Parathyroid adenoma (tissue), 2 donors: Measurements from ENCODE around the gene AADACL4.

Experiments used
- H2AFZ ChIP-seq: fragments of 300-600 bp; sonication (generic); one replicate; pipeline ENCODE4 v1.7.0; 2017; ENCODE audit warnings: antibody characterized with exemption, mild to moderate bottlenecking
- H3K27ac ChIP-seq: fragments of 300-600 bp; sonication (generic); one replicate; pipeline ENCODE4 v1.7.0; 2017
- H3K27me3 ChIP-seq: fragments of 300-600 bp; sonication (generic); one replicate; pipeline ENCODE4 v1.7.0; 2017; ENCODE audit warnings: low read length; ENCODE audit not compliant: control insufficient read depth, insufficient read depth
- H3K36me3 ChIP-seq: fragments of 300-600 bp; sonication (generic); one replicate; pipeline ENCODE4 v1.7.0; 2017; ENCODE audit warnings: low read length; ENCODE audit not compliant: control insufficient read depth, insufficient read depth
- H3K4me1 ChIP-seq: fragments of 300-600 bp; sonication (generic); one replicate; pipeline ENCODE4 v1.7.0; 2017; ENCODE audit warnings: control low read depth
- H3K4me2 ChIP-seq: fragments of 300-600 bp; sonication (generic); one replicate; pipeline ENCODE4 v1.7.0; 2017; ENCODE audit warnings: low read length
- H3K4me3 ChIP-seq: fragments of 300-600 bp; sonication (generic); one replicate; pipeline ENCODE4 v1.7.0; 2017; ENCODE audit warnings: low read depth, low read length
- H3K79me2 ChIP-seq: fragments of 300-600 bp; sonication (generic); one replicate; pipeline ENCODE4 v1.7.0; 2017; ENCODE audit warnings: control low read depth
- H3K9ac ChIP-seq: fragments of 300-600 bp; sonication (generic); one replicate; pipeline ENCODE4 v1.7.0; 2017; ENCODE audit warnings: mild to moderate bottlenecking
- H3K9me3 ChIP-seq: fragments of 300-600 bp; sonication (generic); one replicate; pipeline ENCODE4 v1.7.0; 2017; ENCODE audit warnings: low read length; ENCODE audit not compliant: control insufficient read depth
- TF ChIP-seq, protein P1 (sequence below): fragments of 300-600 bp; sonication (generic); IDR thresholded peaks from one replicate; pipeline ENCODE4 v1.7.0; 2017; ENCODE audit warnings: antibody characterized with exemption, mild to moderate bottlenecking
- donor health status: primary hyperparathyroidism.

The AADACL4 gene

GRCh38 chr1:12600880-12601633 is 42.8 kb upstream of the AADACL4 start:
- no peaks in the 10 kb centered on the region for H3K36me3 ChIP-seq
- H3K4me2 ChIP-seq = peak overlapping the region; percentile 28
- no peak overlapping the region for H3K9ac ChIP-seq
- no peak overlapping the region for H2AFZ ChIP-seq
- peak overlapping the region; percentile 71 for H3K27ac ChIP-seq
- H3K4me3 ChIP-seq = no peak overlapping the region
- TF ChIP-seq, protein P1, sequence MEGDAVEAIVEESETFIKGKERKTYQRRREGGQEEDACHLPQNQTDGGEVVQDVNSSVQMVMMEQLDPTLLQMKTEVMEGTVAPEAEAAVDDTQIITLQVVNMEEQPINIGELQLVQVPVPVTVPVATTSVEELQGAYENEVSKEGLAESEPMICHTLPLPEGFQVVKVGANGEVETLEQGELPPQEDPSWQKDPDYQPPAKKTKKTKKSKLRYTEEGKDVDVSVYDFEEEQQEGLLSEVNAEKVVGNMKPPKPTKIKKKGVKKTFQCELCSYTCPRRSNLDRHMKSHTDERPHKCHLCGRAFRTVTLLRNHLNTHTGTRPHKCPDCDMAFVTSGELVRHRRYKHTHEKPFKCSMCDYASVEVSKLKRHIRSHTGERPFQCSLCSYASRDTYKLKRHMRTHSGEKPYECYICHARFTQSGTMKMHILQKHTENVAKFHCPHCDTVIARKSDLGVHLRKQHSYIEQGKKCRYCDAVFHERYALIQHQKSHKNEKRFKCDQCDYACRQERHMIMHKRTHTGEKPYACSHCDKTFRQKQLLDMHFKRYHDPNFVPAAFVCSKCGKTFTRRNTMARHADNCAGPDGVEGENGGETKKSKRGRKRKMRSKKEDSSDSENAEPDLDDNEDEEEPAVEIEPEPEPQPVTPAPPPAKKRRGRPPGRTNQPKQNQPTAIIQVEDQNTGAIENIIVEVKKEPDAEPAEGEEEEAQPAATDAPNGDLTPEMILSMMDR = peak; percentile 50
- H3K9me3 ChIP-seq = no peaks in the 10 kb centered on the region
- H3K4me1 ChIP-seq = peaks cover 15% of the 10 kb centered on the region
- H3K27me3 ChIP-seq = no peaks in the 10 kb centered on the region
- peaks cover 5% of the 10 kb centered on the region for H3K79me2 ChIP-seq

DNA sequence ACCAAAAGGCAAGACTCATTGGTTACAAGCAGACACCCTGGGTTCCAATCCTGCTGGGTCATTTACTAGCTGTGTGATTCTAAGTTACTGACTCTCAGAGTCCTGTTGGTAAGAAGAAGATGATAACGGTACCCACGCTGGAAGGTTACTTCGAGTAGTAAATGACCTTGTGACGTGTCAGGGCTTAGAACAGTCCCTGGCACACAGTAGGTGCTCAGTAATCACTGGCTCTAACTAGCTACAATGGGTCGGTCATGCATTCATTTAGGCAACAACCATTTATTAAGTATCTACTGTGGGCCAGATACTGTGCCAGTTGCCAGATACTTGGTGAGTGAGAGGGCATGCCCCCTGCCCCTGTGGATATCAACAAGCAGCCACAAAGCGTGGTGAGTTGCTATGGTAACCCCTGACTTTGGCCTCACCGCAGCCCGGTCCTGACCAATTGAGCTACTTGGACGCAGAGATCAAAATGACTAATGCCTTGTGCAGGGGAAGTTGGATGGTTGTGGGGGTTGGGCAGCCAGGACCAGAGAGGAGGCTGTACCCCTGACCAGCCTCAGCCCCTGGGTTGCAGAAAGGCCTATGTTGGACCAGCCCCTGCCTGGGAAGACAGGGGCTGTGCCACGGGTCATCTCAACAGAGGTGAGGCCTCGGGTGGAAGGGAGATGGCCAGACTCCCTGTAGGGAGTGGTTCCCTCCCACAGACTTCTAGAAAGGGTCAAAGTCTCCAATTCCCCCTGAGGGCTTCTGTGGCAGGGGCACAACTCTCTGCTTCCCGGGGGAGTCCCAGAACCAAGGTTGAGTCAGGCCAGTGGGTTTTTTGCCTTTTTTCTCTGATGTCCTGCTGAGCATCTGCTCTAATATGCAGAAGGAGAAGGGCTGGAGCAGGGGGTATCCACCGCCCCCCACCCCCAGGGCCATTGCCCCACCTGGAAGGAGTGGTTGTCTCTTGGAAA is 41.9 kb upstream of the AADACL4 start:
- H3K79me2 ChIP-seq = peaks cover 5% of the 10 kb centered on the region
- no peaks in the 10 kb centered on the region for H3K27me3 ChIP-seq
- no peak overlapping the region for H2AFZ ChIP-seq
- no peak overlapping the region for H3K4me3 ChIP-seq
- TF ChIP-seq, protein P1 = no peak
- no peak overlapping the region for H3K27ac ChIP-seq
- H3K4me1 ChIP-seq = peaks cover 15% of the 10 kb centered on the region
- H3K9me3 ChIP-seq = no peaks in the 10 kb centered on the region
- peak overlapping the region; percentile 23 for H3K4me2 ChIP-seq
- no peaks in the 10 kb centered on the region for H3K36me3 ChIP-seq
- H3K9ac ChIP-seq = no peak overlapping the region

- Histone ChIP-seq H3K4me1 (peaks cover 15% of the 10 kb centered on the region), H3K4me2 (no peak overlapping the region), H3K36me3 (no peaks in the 10 kb centered on the region), H3K9me3 (no peaks in the 10 kb centered on the region), H3K4me3 (no peak overlapping the region), H3K9ac (no peak overlapping the region), H3K27me3 (no peaks in the 10 kb centered on the region), H2AFZ (no peak overlapping the region), H3K27ac (no peak overlapping the region), H3K79me2 (peaks cover 2% of the 10 kb centered on the region)
- TF ChIP-seq, protein P1 = no peak
Measured at GRCh38 chr1:12602659-12603024, 41.2 kb upstream of the AADACL4 start.

DNA sequence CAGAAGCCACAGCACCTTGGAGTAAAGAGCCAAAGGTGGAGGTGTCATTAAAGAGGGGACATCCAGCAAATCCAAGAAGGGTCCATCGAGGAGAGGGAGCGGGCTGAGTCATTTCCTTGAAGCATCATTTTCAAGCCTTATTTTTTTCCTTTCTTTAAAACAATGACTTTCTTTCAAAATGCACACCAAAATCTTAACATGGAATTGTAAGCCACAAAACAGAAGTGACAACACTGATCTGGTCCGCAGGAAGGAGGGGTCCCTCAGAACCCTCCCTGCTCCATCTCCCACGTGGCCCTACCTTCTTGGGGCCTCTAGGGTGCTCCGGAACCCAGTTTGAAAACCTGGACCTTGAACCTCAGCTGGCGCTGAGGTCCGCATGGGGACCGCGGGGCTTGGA is 40.7 kb upstream of the AADACL4 start:
- H3K27me3 ChIP-seq = no peaks in the 10 kb centered on the region
- H3K4me3 ChIP-seq = no peak overlapping the region
- no peak overlapping the region for H3K9ac ChIP-seq
- H3K4me1 ChIP-seq = peaks cover 15% of the 10 kb centered on the region
- no peak overlapping the region for H3K27ac ChIP-seq
- H3K4me2 ChIP-seq = no peak overlapping the region
- peaks cover 2% of the 10 kb centered on the region for H3K79me2 ChIP-seq
- H3K36me3 ChIP-seq = no peaks in the 10 kb centered on the region
- no peaks in the 10 kb centered on the region for H3K9me3 ChIP-seq
- H2AFZ ChIP-seq = no peak overlapping the region
- TF ChIP-seq, protein P1 = no peak
